GM10266 (cell line): ENCODE data around the gene CYYR1.

ENCODE experiments used
- DNase-seq: peaks from one replicate; pipeline ENCODE4 v3.0.0; 2012; ENCODE audit errors: extremely low spot score
- TF ChIP-seq, protein P1 (sequence below): IDR thresholded peaks from 2 replicates; pipeline ENCODE4 v1.5.1; 2012; ENCODE audit warnings: mild to moderate bottlenecking, low read depth; ENCODE audit not compliant: control insufficient read depth, insufficient read depth; ENCODE audit errors: missing control alignments

Gene CYYR1

DNA sequence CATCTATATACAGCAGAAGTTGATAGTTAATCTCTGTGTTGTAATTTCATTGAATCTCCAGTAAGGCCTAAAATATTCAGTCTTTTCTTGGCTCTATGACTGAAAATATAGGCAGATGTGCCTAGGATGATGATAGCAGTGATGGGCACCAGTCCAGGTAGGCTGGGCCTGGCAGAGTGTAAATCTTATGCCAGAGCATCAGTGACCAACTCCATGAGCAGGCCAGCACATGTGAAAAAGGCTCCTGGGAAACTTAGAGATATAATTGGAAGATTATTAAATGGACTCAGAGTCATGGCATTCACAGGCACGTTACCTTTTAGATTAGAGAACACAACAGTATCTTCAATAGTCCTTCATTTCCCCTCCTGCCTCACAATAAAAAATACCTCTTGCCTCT, 20.7 kb upstream of the CYYR1 start:
- no peak for DNase-seq
- TF ChIP-seq, protein P1, sequence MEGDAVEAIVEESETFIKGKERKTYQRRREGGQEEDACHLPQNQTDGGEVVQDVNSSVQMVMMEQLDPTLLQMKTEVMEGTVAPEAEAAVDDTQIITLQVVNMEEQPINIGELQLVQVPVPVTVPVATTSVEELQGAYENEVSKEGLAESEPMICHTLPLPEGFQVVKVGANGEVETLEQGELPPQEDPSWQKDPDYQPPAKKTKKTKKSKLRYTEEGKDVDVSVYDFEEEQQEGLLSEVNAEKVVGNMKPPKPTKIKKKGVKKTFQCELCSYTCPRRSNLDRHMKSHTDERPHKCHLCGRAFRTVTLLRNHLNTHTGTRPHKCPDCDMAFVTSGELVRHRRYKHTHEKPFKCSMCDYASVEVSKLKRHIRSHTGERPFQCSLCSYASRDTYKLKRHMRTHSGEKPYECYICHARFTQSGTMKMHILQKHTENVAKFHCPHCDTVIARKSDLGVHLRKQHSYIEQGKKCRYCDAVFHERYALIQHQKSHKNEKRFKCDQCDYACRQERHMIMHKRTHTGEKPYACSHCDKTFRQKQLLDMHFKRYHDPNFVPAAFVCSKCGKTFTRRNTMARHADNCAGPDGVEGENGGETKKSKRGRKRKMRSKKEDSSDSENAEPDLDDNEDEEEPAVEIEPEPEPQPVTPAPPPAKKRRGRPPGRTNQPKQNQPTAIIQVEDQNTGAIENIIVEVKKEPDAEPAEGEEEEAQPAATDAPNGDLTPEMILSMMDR, result no peak

DNA sequence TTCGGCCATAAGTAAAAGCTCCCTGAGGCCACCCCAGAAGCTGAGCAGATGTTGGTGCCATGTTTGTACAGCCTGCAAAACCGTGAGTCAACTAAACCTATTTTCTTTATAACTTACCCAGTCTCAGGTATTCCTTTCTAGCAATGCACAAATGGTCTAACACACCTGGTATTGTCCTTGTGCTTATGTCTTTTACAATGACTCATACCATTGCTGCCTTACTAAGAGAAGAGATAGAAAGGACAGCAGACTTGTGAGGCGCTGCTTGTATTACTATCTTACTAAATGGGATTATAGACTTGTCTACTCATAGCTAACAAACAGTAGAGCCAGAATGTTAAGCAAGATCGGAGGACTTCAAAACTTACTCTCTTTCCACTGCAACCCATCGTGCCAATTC, 18.5 kb upstream of the CYYR1 start:
- TF ChIP-seq, protein P1, result no peak
- no peak for DNase-seq

DNA sequence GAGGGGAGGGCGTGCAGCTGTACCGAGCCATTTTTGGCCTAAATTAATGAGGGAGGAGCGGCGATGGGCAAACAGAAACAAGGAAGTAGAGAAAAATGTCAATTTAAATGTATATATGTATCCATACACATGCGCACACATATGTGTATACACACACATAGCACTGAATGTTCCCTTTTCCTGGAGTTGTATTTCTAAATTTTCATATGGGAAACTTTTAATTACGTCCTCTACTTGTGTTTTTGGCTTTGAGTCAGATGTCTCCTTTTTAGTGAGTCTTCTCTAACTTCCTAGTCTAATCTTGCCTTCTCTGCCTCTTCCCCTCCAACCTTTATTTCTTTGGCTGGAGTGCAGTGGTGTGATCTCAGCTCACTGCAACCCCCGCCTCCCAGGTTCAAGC, 15.4 kb upstream of the CYYR1 start:
- DNase-seq, result no peak
- TF ChIP-seq, protein P1, result no peak

DNA sequence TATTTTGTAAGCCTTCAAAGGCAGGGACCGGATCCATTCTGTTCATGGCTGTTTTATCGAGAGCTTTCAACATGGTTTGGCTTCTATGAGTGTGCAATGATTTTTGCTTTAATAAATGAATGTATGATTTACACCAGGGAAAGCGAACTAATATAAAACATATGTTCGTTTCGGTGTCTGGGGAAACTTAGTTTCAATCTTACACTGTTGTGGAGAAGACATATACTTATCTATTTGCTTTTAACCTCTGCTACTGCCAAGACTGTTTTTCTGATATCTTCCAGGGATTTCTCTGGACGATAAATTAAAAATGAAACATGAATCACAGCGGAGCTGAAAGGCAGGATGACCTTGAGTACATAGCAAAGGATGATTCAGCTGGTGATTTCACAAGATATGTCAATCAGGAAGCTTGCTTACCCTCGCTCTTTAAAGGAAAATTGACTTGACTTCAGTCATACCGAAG, 14.7 kb upstream of the CYYR1 start:
- TF ChIP-seq, protein P1, result no peak
- no peak for DNase-seq

DNA sequence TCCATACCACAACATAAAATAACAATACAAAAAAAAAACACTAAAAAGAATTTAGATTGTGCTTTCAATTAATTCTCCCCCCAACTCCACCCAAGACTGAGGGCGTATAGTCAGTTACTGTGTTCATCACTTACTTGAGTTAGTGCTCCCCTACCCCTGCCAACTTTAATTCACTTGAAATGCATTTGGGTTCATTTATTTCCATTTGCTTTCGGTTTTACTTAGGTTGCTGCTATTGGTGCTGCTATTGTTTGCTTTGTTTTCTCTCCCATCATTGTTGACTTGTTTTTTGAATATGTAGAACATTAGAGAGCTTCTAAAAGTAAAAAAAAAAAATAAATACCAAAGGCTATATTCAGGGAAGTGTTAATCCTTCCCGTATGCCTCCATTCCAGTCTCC, 10.7 kb upstream of the CYYR1 start:
- no peak for DNase-seq
- TF ChIP-seq, protein P1, result no peak

DNA sequence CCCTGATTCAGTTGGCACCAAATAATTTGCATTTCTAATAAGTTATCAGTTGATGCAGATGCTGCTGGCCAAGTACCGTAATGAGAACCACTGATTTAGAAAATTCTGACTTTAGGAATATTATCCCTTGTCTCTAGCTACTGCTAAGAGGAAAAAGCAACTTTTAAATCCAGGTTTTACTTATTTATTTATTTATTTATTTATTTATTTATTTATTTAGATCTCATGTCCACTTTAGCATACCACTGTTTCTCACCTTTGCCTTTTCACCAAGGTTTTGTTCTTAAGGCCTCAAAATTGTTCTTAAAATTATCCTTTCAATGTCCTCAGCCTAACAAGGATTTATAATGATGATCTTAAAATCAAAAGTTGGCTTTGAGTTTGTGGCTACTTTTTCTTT, 8.7 kb upstream of the CYYR1 start:
- TF ChIP-seq, protein P1, result no peak
- no peak for DNase-seq

DNA sequence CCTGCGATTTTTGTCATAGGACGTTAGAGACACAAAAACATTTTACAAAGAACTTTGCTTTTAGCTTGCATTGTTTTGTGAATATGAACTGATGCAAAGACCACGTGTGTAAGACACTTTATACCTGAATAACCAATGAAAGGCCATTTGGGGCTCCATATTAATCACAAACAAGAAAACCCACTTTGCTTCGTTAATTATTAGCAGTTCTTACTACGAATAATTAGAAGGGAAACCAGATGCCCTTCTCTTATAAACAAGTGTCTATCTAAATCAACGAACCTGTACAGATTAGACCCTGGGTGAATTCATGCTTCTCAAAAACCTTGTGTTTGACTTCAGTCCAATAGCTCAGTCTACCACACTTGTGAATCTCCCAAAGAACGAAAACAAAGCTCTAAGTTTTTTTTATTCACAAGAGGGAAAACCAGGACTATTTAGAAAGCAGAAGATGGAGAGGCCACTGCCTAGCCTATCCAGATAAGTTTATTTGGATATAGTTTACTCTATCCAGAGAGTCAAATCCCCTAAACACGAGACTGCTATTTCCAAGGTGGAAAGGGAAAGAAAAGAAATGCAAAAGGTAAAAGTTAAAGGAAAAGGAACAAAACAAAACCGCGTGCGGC, 897 bp downstream of the CYYR1 start:
- DNase-seq, result no peak
- TF ChIP-seq, protein P1, result no peak
